Activated CD4-positive, CD25-positive, alpha-beta regulatory T cell treated with anti-CD3 and anti-CD28 coated beads, Interleukin-2, amount 50 U/mL, for 72 hours (primary cell): ENCODE data around the gene AXL.
A peak's percentile ranks its signal among the peaks of the same experiment; 100 is the strongest.

ENCODE experiments used
- DNase-seq: peaks from one replicate; pipeline ENCODE4 v3.0.0; 2021

The AXL gene

GRCh38 chr19:41235480-41235879 is 16.5 kb downstream of the AXL start:
- DNase-seq = no peak

- DNase-seq = no peak
These were observed 19.2 kb downstream of the AXL start for GRCh38 chr19:41238244-41238643.

GRCh38 chr19:41239363-41239762 is 20.3 kb downstream of the AXL start:
- DNase-seq = no peak

GRCh38 chr19:41239961-41240574 is 21.0 kb downstream of the AXL start:
- DNase-seq = no peak

- DNase-seq = no peak
These were observed 22.8 kb downstream of the AXL start for GRCh38 chr19:41241859-41242258.

GRCh38 chr19:41244117-41244516 is 25.1 kb downstream of the AXL start:
- DNase-seq = no peak

GRCh38 chr19:41245843-41246242 is 26.8 kb downstream of the AXL start:
- no peak for DNase-seq

GRCh38 chr19:41248895-41249294 is 29.9 kb downstream of the AXL start:
- no peak for DNase-seq

- no peak for DNase-seq
These were observed 30.8 kb downstream of the AXL start for GRCh38 chr19:41249707-41250423.

GRCh38 chr19:41253660-41254059 is 34.6 kb downstream of the AXL start:
- no peak for DNase-seq

- DNase-seq = no peak
These were observed 36.1 kb downstream of the AXL start for GRCh38 chr19:41255171-41255570.

GRCh38 chr19:41261474-41262190 is 42.6 kb downstream of the AXL start:
- DNase-seq = no peak

- DNase-seq = peak; percentile 76
These were observed 44.2 kb downstream of the AXL start for GRCh38 chr19:41263042-41263849.

- DNase-seq = peak; percentile 99
These were observed 45.0 kb downstream of the AXL start, which contains the start of gene HNRNPUL1 for GRCh38 chr19:41263850-41264580. Gene HNRNPUL1 (plus strand): TSS chr19:41264372. CDS start chr19:41264504, 132 bp downstream.

GRCh38 chr19:41264581-41265394 is 45.8 kb downstream of the AXL start:
- DNase-seq = peak; percentile 62

- DNase-seq = no peak
These were observed 46.6 kb downstream of the AXL start for GRCh38 chr19:41265395-41266153.

GRCh38 chr19:41269055-41269454 is 50.0 kb downstream of the AXL start:
- no peak for DNase-seq

- DNase-seq = no peak
These were observed 50.5 kb downstream of the AXL start for GRCh38 chr19:41269571-41269970.

- DNase-seq = no peak
These were observed 54.1 kb downstream of the AXL start for GRCh38 chr19:41273076-41273475.

GRCh38 chr19:41274802-41275201 is 55.8 kb downstream of the AXL start:
- no peak for DNase-seq

GRCh38 chr19:41276231-41276630 is 57.2 kb downstream of the AXL start:
- DNase-seq = no peak
